OCI-LY1 (cell line): ENCODE results near the gene RENBP.

ENCODE experiments used
- CTCF ChIP-seq: fragments of 200-600 bp; sonication (generic), shearing (Covaris generic); IDR thresholded peaks from 2 replicates; pipeline ENCODE4 v1.5.1; 2017; ENCODE audit warnings: mild to moderate bottlenecking, antibody characterized with exemption, low read length, moderate library complexity, mixed read lengths
- EZH2 ChIP-seq: fragments of 200-600 bp; sonication (generic), shearing (Covaris generic); IDR thresholded peaks from 2 replicates; pipeline ENCODE4 v1.8.0; 2017; ENCODE audit warnings: borderline replicate concordance, mixed run types, mild to moderate bottlenecking, antibody characterized with exemption, low read length, moderate library complexity, mixed read lengths

- no peak for TF ChIP-seq CTCF
- TF ChIP-seq EZH2 = no peak
These were observed 26.1 kb upstream of the RENBP start for GRCh38 chrX:153970357-153971123.
